Aorta (tissue), 5 donors: ENCODE results near the gene CREB3L2. TPM values are rescaled to one million over a fixed set of nuclear protein-coding genes. Genes with fewer than 3 reads are reported as not detected.
A peak's percentile ranks its signal among the peaks of the same experiment; 100 is the strongest.
"Not testable (repeated sequence)": the region's sequence is repeated elsewhere in the genome, so short reads cannot be mapped to it uniquely, and the experiment has no call there.

Experiments
- ATAC-seq: fragments of 200-7000 bp; cut with Tn5 transposase; one replicate; pipeline ENCODE4 v1.9.1; 2022; ENCODE audit warnings: moderate library complexity; ENCODE audit not compliant: low FRiP score
- DNase-seq, 2 donors: peaks; one replicate each; pipeline ENCODE4 v3.0.0-alpha.2; 2020
- H3K27ac ChIP-seq, 2 donors: one replicate each; pipeline ENCODE4 v1.5.1; 2013; ENCODE audit warnings: low read length in 2 of 2, mild to moderate bottlenecking in 2 of 2, moderate library complexity in 2 of 2, control low read depth in 1 of 2, inconsistent platforms in 1 of 2, low read depth in 1 of 2
- H3K27me3 ChIP-seq, 2 donors: one replicate each; pipeline ENCODE4 v1.6.1; 2013; ENCODE audit warnings: control low read depth in 1 of 2, low read length in 1 of 2, mild to moderate bottlenecking in 1 of 2, moderate library complexity in 1 of 2; ENCODE audit not compliant: insufficient read depth in 2 of 2, control insufficient read depth in 1 of 2
- H3K36me3 ChIP-seq, 2 donors: one replicate each; pipeline ENCODE4 v1.6.1; 2013; ENCODE audit warnings: control low read depth in 1 of 2, low read length in 1 of 2, mild to moderate bottlenecking in 1 of 2; ENCODE audit not compliant: insufficient read depth in 2 of 2, control insufficient read depth in 1 of 2
- H3K4me1 ChIP-seq, 2 donors: one replicate each; pipeline ENCODE4 v1.6.1; 2013; ENCODE audit warnings: low read length in 2 of 2, control low read depth in 1 of 2, mild to moderate bottlenecking in 1 of 2, moderate library complexity in 1 of 2; ENCODE audit not compliant: insufficient read depth in 2 of 2, control insufficient read depth in 1 of 2
- H3K4me3 ChIP-seq, 2 donors: one replicate each; pipeline ENCODE4 v1.5.1; 2013; ENCODE audit warnings: low read length in 2 of 2, control low read depth in 1 of 2, mild to moderate bottlenecking in 1 of 2
- H3K9me3 ChIP-seq: one replicate; pipeline ENCODE4 v1.6.1; 2013; ENCODE audit warnings: mild to moderate bottlenecking, low read length; ENCODE audit not compliant: control insufficient read depth
- WGBS, 2 donors: extraction: QIAGEN DNeasy Blood & Tissue Kit; methylation state at CpG; one replicate each; pipeline ENCODE4 v1.1.7; 2013; 5-methylcytosine and 5-hydroxymethylcytosine counted together
- intact Hi-C, 2 donors: fragments of 100-400 bp; cut with DNase I; formaldehyde crosslinking; loops; one replicate each; pipeline versions ENCODE4 v1.14.2 to v1.15.0; 2022
- polyA plus RNA-seq, 2 donors: library from polyadenylated mRNA; stranded (reverse); fragments of 200-250 nt; gene quantifications; one replicate each; pipeline ENCODE4 v1.2.3, GENCODE V29; 2013
- total RNA-seq, 2 donors: library from RNA; stranded (reverse); fragmentation: NEBNext Ultra II Directional; extraction: Animal tissue kit (Norgen Biotek cat#: 25700); gene quantifications; one replicate each; pipeline ENCODE4 v1.2.1, GENCODE V29; 2021
- donor health status: healthy with polysubstance abuse.
- donor health status: Bipolar disorder and iron deficiency.
- donor health status: DM: no; HTN: no; CAD: no.
- donor health status: DM: no; HTN: no; CAD: no.
- donor health status: DM: yes; HTN: yes; CAD: no.

Gene CREB3L2
- total and polyA plus RNA-seq, 4 donors = 10.6 to 165 (median 73.7) TPM

- Histone ChIP-seq H3K4me1 (no peaks in the 10 kb centered on the region), H3K36me3 (no peaks in the 10 kb centered on the region), H3K27me3 (no peaks in the 10 kb centered on the region), H3K4me3 (no peak overlapping the region), H3K9me3 (no peaks in the 10 kb centered on the region), H3K27ac (no peak overlapping the region)
- WGBS, 2 donors = 82 to 88% methylated on average over 6 of the region's 6 CpGs
- no peak for ATAC-seq
- intact Hi-C loops = no loop called here
- no peak for DNase-seq
Observed at GRCh38 chr7:138021889-138022288, 20.0 kb upstream of the CREB3L2 start.

GRCh38 chr7:138017992-138018391, 16.1 kb upstream of the CREB3L2 start:
- no peaks in the 10 kb centered on the region for H3K4me1 ChIP-seq
- no peaks in the 10 kb centered on the region for H3K36me3 ChIP-seq
- H3K27me3 ChIP-seq = no peaks in the 10 kb centered on the region
- intact Hi-C loops = loop anchor here in 1 of 2 donors (10.0 kb wide), 1 partner anchor 413 kb away; no protein-coding TSS in a partner anchor
- H3K9me3 ChIP-seq = no peaks in the 10 kb centered on the region
- 89 to 94% methylated on average over 1 of the region's 1 CpG for WGBS, 2 donors
- no peak overlapping the region for H3K4me3 ChIP-seq
- no peak for DNase-seq
- no peak overlapping the region for H3K27ac ChIP-seq
- no peak for ATAC-seq

GRCh38 chr7:138015096-138015495, 13.2 kb upstream of the CREB3L2 start:
- no peaks in the 10 kb centered on the region for H3K9me3 ChIP-seq
- no peak for ATAC-seq
- H3K4me3 ChIP-seq = no peak overlapping the region
- 94 to 95% methylated on average over 5 of the region's 5 CpGs for WGBS, 2 donors
- intact Hi-C loops = loop anchor here in 1 of 2 donors (10.0 kb wide), 1 partner anchor 410 kb away; no protein-coding TSS in a partner anchor
- no peaks in the 10 kb centered on the region for H3K36me3 ChIP-seq
- no peak for DNase-seq
- no peaks in the 10 kb centered on the region for H3K27me3 ChIP-seq
- no peak overlapping the region for H3K27ac ChIP-seq
- H3K4me1 ChIP-seq = no peaks in the 10 kb centered on the region

- WGBS, 2 donors = 92 to 93% methylated on average over 1 of the region's 1 CpG
- H3K9me3 ChIP-seq = no peaks in the 10 kb centered on the region
- ATAC-seq (no peak), DNase-seq (no peak)
- no peak overlapping the region for H3K27ac ChIP-seq
- no peaks in the 10 kb centered on the region for H3K27me3 ChIP-seq
- no peaks in the 10 kb centered on the region for H3K36me3 ChIP-seq
- intact Hi-C loops = loop anchor here (5.0 to 10.0 kb wide), 2 partner anchors 407 to 410 kb away; no protein-coding TSS in a partner anchor
- no peaks in the 10 kb centered on the region for H3K4me1 ChIP-seq
- H3K4me3 ChIP-seq = no peak overlapping the region
Observed at GRCh38 chr7:138014686-138015085, 12.8 kb upstream of the CREB3L2 start.

- H3K36me3 ChIP-seq, H3K27me3 ChIP-seq, H3K9me3 ChIP-seq, H3K4me1 ChIP-seq, H3K4me3 ChIP-seq, H3K27ac ChIP-seq, DNase-seq, ATAC-seq: not testable (repeated sequence)
- 88 to 89% methylated on average over 4 of the region's 4 CpGs for WGBS, 2 donors
- intact Hi-C loops = loop anchor here (5.0 to 10.0 kb wide), 2 partner anchors 407 to 409 kb away; no protein-coding TSS in a partner anchor
Observed at GRCh38 chr7:138014201-138014600, 12.3 kb upstream of the CREB3L2 start.

GRCh38 chr7:138009350-138009653, 7.4 kb upstream of the CREB3L2 start:
- no peaks in the 10 kb centered on the region for H3K27me3 ChIP-seq
- intact Hi-C loops = loop anchor here (2.0 to 5.0 kb wide), 3 partner anchors 107 to 357 kb away; no protein-coding TSS in a partner anchor
- ATAC-seq (no peak), DNase-seq (no peak)
- WGBS, 2 donors = 89 to 93% methylated on average over 1 of the region's 1 CpG
- H3K36me3 ChIP-seq = no peaks in the 10 kb centered on the region
- no peaks in the 10 kb centered on the region for H3K4me1 ChIP-seq
- no peak overlapping the region for H3K4me3 ChIP-seq
- no peak overlapping the region for H3K27ac ChIP-seq
- H3K9me3 ChIP-seq = no peaks in the 10 kb centered on the region

- DNase-seq (no peak), ATAC-seq (peak; percentile 86)
- WGBS, 2 donors = 42% methylated on average over 17 of the region's 17 CpGs
- Histone ChIP-seq H3K36me3 (no peaks in the 10 kb centered on the region), H3K9me3 (no peaks in the 10 kb centered on the region), H3K27me3 (no peaks in the 10 kb centered on the region), H3K4me1 (no peaks in the 10 kb centered on the region), H3K27ac (no peak overlapping the region), H3K4me3 (no peak overlapping the region)
- intact Hi-C loops = loop anchor here (1.0 to 5.0 kb wide), 4 partner anchors 104 to 356 kb away; no protein-coding TSS in a partner anchor
Observed at GRCh38 chr7:138008588-138009349, 6.9 kb upstream of the CREB3L2 start.

- H3K9me3 ChIP-seq = no peaks in the 10 kb centered on the region
- 90 to 96% methylated on average over 7 of the region's 7 CpGs for WGBS, 2 donors
- no peak overlapping the region for H3K4me3 ChIP-seq
- no peaks in the 10 kb centered on the region for H3K36me3 ChIP-seq
- ATAC-seq (no peak), DNase-seq (no peak)
- intact Hi-C loops = loop anchor here (1.0 to 5.0 kb wide), 4 partner anchors 104 to 356 kb away; no protein-coding TSS in a partner anchor
- H3K27ac ChIP-seq = no peak overlapping the region
- H3K27me3 ChIP-seq = no peaks in the 10 kb centered on the region
- H3K4me1 ChIP-seq = no peaks in the 10 kb centered on the region
Observed at GRCh38 chr7:138008019-138008587, 6.2 kb upstream of the CREB3L2 start.

GRCh38 chr7:138006106-138006505, 4.2 kb upstream of the CREB3L2 start:
- no peak for ATAC-seq
- H3K27ac ChIP-seq = no peak overlapping the region
- no peaks in the 10 kb centered on the region for H3K27me3 ChIP-seq
- no peaks in the 10 kb centered on the region for H3K36me3 ChIP-seq
- WGBS, 2 donors = 85 to 86% methylated on average over 2 of the region's 2 CpGs
- no peak for DNase-seq
- no peak overlapping the region for H3K4me3 ChIP-seq
- intact Hi-C loops = loop anchor here in 1 of 2 donors (5.0 kb wide), 1 partner anchor 354 kb away; no protein-coding TSS in a partner anchor
- H3K9me3 ChIP-seq = no peaks in the 10 kb centered on the region
- H3K4me1 ChIP-seq = no peaks in the 10 kb centered on the region
